Measurements from ENCODE around the gene KCNJ6. TPM values are rescaled to one million over a fixed set of nuclear protein-coding genes. Genes with fewer than 3 reads are reported as not detected.

The KCNJ6 gene
- total RNA-seq, 1 donor from 2014 or later, result 4.4 TPM

DNA sequence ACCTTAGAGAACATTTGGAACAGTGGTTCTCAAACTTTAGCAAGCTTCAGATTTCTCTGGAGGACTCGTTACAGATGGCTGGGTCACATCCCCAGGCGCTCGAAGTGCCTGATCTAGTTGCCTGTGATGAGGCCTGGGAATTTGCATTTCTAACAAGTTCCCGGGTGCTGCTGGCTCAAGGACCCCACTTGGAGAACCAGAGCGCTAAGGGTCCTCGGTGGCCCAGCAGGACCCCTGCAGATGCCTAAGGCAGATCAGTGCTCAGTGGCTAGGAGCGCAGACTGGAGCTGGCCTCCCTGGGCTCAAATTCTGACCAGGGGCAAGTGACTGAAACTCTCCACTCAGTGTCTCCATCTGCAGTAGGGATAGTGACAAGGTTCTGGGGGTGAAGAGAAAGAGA lies 341.5 kb downstream of the KCNJ6 start:
- Mint-ChIP-seq H3K9me3 (ENCODE audit: low read depth) (peaks cover 15% of the 10 kb centered on the region), H3K27me3 (ENCODE audit: low read depth) (peaks cover 2% of the 10 kb centered on the region), H3K4me1 (ENCODE audit: low read depth) (no peaks in the 10 kb centered on the region), H3K4me3 (ENCODE audit: unreplicated experiment) (no peak overlapping the region), H3K27ac (ENCODE audit: unreplicated experiment) (no peak overlapping the region), H3K36me3 (ENCODE audit: low read depth) (peaks cover 4% of the 10 kb centered on the region)
- no peak for DNase-seq (ENCODE audit: low spot score)
- no peak for TF ChIP-seq CTCF (IDR thresholded peaks at IDR 0.05)

- Mint-ChIP-seq H3K4me1 (ENCODE audit: low read depth) (no peaks in the 10 kb centered on the region), H3K27ac (ENCODE audit: unreplicated experiment) (no peak overlapping the region), H3K27me3 (ENCODE audit: low read depth) (peaks cover 2% of the 10 kb centered on the region), H3K9me3 (ENCODE audit: low read depth) (peaks cover 13% of the 10 kb centered on the region), H3K36me3 (ENCODE audit: low read depth) (peaks cover 2% of the 10 kb centered on the region), H3K4me3 (ENCODE audit: unreplicated experiment) (no peak overlapping the region)
- DNase-seq (ENCODE audit: low spot score), result no peak
- no peak for TF ChIP-seq CTCF (IDR thresholded peaks at IDR 0.05)
Measured at GRCh38 chr21:37574316-37574715, 341.9 kb downstream of the KCNJ6 start.

- H3K27me3 Mint-ChIP-seq (ENCODE audit: low read depth), result peaks cover 2% of the 10 kb centered on the region
- no peaks in the 10 kb centered on the region for H3K36me3 Mint-ChIP-seq (ENCODE audit: low read depth)
- no peak overlapping the region for H3K4me3 Mint-ChIP-seq (ENCODE audit: unreplicated experiment)
- no peak overlapping the region for H3K27ac Mint-ChIP-seq (ENCODE audit: unreplicated experiment)
- H3K4me1 Mint-ChIP-seq (ENCODE audit: low read depth), result no peaks in the 10 kb centered on the region
- DNase-seq (ENCODE audit: low spot score), result no peak
- no peak for TF ChIP-seq CTCF (IDR thresholded peaks at IDR 0.05)
- no peaks in the 10 kb centered on the region for H3K9me3 Mint-ChIP-seq (ENCODE audit: low read depth)
Measured at GRCh38 chr21:37571442-37571841, 344.8 kb downstream of the KCNJ6 start.

- Mint-ChIP-seq H3K27me3 (ENCODE audit: low read depth) (peaks cover 2% of the 10 kb centered on the region), H3K9me3 (ENCODE audit: low read depth) (no peaks in the 10 kb centered on the region), H3K36me3 (ENCODE audit: low read depth) (no peaks in the 10 kb centered on the region), H3K4me3 (ENCODE audit: unreplicated experiment) (no peak overlapping the region), H3K27ac (ENCODE audit: unreplicated experiment) (no peak overlapping the region), H3K4me1 (ENCODE audit: low read depth) (peaks cover 16% of the 10 kb centered on the region)
- no peak for DNase-seq (ENCODE audit: low spot score)
- TF ChIP-seq CTCF (IDR thresholded peaks at IDR 0.05), result no peak
Measured at GRCh38 chr21:37568916-37569315, 347.3 kb downstream of the KCNJ6 start.

- no peak for DNase-seq (ENCODE audit: low spot score)
- Mint-ChIP-seq H3K27ac (ENCODE audit: unreplicated experiment) (no peak overlapping the region), H3K4me1 (ENCODE audit: low read depth) (peaks cover 16% of the 10 kb centered on the region), H3K27me3 (ENCODE audit: low read depth) (peaks cover 2% of the 10 kb centered on the region), H3K9me3 (ENCODE audit: low read depth) (no peaks in the 10 kb centered on the region), H3K4me3 (ENCODE audit: unreplicated experiment) (no peak overlapping the region), H3K36me3 (ENCODE audit: low read depth) (no peaks in the 10 kb centered on the region)
- TF ChIP-seq CTCF (IDR thresholded peaks at IDR 0.05), result no peak
Measured at GRCh38 chr21:37568415-37568814, 347.8 kb downstream of the KCNJ6 start.

Measured in chondrocyte (in vitro differentiated cells).